Epithelial cell of esophagus (primary cell): ENCODE results near the gene ACIN1.
"Not testable (repeated sequence)": the region's sequence is repeated elsewhere in the genome, so short reads cannot be mapped to it uniquely, and the experiment has no call there.

Source experiments
- DNase-seq: peaks from one replicate; pipeline ENCODE4 v3.0.0; 2010; ENCODE audit warnings: low read depth
- H3K4me3 ChIP-seq: 2 replicates; pipeline ENCODE4 v1.5.1; 2011; ENCODE audit warnings: mild to moderate bottlenecking, low read length, control low read depth
- CTCF ChIP-seq: IDR thresholded peaks from 2 replicates; pipeline ENCODE4 v1.5.1; 2011; ENCODE audit warnings: low read depth, mild to moderate bottlenecking, low read length, control low read depth, inconsistent platforms; ENCODE audit not compliant: insufficient read depth; ENCODE audit errors: missing control alignments

Gene ACIN1

GRCh38 chr14:23113431-23114119, 18.6 kb upstream of the ACIN1 start:
- no peak for TF ChIP-seq CTCF
- DNase-seq: no peak
- H3K4me3 ChIP-seq: no peak overlapping the region

- TF ChIP-seq CTCF: no peak
- no peak for DNase-seq
- no peak overlapping the region for H3K4me3 ChIP-seq
Measured at GRCh38 chr14:23112359-23113178, 17.6 kb upstream of the ACIN1 start.

GRCh38 chr14:23110579-23111365, 15.8 kb upstream of the ACIN1 start:
- no peak for DNase-seq
- no peak for TF ChIP-seq CTCF
- no peak overlapping the region for H3K4me3 ChIP-seq

- TF ChIP-seq CTCF: no peak
- DNase-seq: no peak
- no peak overlapping the region for H3K4me3 ChIP-seq
Measured at GRCh38 chr14:23109769-23110168, 14.8 kb upstream of the ACIN1 start.

- not testable (repeated sequence) for H3K4me3 ChIP-seq, DNase-seq
Measured at GRCh38 chr14:23108169-23108568, 13.2 kb upstream of the ACIN1 start.

- not testable (repeated sequence) for H3K4me3 ChIP-seq, DNase-seq
Measured at GRCh38 chr14:23107620-23108019, 12.7 kb upstream of the ACIN1 start.

- TF ChIP-seq CTCF: no peak
- no peak for DNase-seq
- H3K4me3 ChIP-seq: no peak overlapping the region
Measured at GRCh38 chr14:23106747-23107045, 11.8 kb upstream of the ACIN1 start.
